ENCODE data around the gene H3-3A. TPM values are rescaled to one million over a fixed set of nuclear protein-coding genes. Genes with fewer than 3 reads are reported as not detected.
"Not testable (repeated sequence)": the region's sequence is repeated elsewhere in the genome, so short reads cannot be mapped to it uniquely, and the experiment has no call there.

Gene H3-3A
- total RNA-seq, 4 donors from 2014 or later, result 261 to 572 (median 348) TPM

DNA sequence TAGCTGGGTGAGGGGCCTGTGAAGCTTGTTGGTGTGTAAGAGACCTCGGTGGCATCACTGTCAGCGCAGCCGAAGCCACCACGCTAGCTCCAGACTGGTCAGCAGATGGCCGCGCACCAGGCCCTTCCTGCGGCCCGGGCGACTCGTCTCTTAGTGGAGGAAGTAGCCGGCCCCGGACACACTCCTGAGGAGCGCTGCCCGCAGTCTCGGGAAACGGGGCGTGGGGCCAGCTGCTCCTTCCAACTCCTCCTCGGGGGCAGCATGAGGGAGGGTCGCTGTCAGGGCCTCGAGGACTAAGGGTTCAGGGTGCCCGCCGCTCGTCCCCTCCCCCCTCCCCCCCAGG, 20.4 kb downstream of the H3-3A start:
- H3K36me3 ChIP-seq, result no peaks in the 10 kb centered on the region
- peak; percentile 52 to 58 for DNase-seq
- H3K27ac ChIP-seq, result peak overlapping the region; percentile 55 to 82
- peak overlapping the region; percentile 43 to 55 for H3K4me3 ChIP-seq
- H3K9me3 ChIP-seq, result no peaks in the 10 kb centered on the region
- H3K27me3 ChIP-seq, result no peaks in the 10 kb centered on the region
- no peaks in the 10 kb centered on the region for H3K4me1 ChIP-seq
- intact Hi-C loops (cut with DNase I; ENCODE audit: low total_unique reads), result no loop called here
- TF ChIP-seq, protein P1, sequence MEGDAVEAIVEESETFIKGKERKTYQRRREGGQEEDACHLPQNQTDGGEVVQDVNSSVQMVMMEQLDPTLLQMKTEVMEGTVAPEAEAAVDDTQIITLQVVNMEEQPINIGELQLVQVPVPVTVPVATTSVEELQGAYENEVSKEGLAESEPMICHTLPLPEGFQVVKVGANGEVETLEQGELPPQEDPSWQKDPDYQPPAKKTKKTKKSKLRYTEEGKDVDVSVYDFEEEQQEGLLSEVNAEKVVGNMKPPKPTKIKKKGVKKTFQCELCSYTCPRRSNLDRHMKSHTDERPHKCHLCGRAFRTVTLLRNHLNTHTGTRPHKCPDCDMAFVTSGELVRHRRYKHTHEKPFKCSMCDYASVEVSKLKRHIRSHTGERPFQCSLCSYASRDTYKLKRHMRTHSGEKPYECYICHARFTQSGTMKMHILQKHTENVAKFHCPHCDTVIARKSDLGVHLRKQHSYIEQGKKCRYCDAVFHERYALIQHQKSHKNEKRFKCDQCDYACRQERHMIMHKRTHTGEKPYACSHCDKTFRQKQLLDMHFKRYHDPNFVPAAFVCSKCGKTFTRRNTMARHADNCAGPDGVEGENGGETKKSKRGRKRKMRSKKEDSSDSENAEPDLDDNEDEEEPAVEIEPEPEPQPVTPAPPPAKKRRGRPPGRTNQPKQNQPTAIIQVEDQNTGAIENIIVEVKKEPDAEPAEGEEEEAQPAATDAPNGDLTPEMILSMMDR (IDR thresholded peaks at IDR 0.05), result peak in 1 of 4 experiments; percentile 1
- no peak for TF ChIP-seq POLR2A (IDR thresholded peaks at IDR 0.05)

DNA sequence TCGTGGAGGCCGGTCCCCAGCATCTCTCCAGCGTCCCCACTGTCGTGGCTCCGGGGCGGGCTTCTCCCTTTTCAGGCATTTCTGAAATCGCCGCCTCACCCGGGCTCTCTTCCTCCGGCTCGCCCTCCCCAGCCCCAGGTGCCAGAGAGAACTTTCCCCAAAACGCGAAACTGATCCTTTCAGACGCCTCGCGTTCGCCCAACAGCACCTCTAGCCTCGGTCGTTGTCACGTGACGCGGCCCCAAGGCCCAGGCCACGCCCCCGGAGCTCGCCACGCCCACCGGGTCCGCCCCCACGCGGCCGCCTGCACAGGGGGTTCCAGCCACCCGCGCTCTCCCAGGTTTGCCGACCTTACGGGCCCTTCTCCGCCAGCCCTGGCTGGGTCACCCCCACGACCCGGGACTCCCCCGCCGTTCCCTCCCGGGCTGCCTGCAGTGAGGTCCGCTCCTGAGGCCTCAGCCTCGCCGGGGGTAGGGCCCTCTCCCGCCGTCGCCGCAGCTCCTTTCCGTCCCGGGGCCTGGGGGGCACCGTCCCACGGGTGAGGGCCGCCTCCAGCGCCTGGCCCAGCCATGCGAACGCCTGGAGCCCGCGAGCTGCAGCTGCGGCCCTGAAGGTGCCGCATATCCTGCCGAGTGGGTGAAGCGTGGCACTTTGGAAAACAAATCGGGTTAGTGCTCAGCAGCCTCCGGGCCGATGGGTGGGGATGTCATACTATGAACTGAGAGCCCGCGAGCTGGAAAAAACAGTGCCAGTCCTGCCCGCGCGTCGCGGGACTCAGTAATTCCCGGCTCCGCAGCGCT, 21.0 kb downstream of the H3-3A start:
- Histone ChIP-seq H3K9me3 (no peaks in the 10 kb centered on the region), H3K27me3 (no peaks in the 10 kb centered on the region), H3K27ac (peak overlapping the region; percentile 55 to 82), H3K36me3 (no peaks in the 10 kb centered on the region), H3K4me1 (no peaks in the 10 kb centered on the region), H3K4me3 (peak overlapping the region; percentile 43 to 55)
- intact Hi-C loops (cut with DNase I; ENCODE audit: low total_unique reads), result no loop called here
- peak; percentile 90 to 92 for DNase-seq
- peak; percentile 44 to 58 for TF ChIP-seq POLR2A (IDR thresholded peaks at IDR 0.05)
- TF ChIP-seq, protein P1 (IDR thresholded peaks at IDR 0.05), result peak in 1 of 4 experiments; percentile 15

DNA sequence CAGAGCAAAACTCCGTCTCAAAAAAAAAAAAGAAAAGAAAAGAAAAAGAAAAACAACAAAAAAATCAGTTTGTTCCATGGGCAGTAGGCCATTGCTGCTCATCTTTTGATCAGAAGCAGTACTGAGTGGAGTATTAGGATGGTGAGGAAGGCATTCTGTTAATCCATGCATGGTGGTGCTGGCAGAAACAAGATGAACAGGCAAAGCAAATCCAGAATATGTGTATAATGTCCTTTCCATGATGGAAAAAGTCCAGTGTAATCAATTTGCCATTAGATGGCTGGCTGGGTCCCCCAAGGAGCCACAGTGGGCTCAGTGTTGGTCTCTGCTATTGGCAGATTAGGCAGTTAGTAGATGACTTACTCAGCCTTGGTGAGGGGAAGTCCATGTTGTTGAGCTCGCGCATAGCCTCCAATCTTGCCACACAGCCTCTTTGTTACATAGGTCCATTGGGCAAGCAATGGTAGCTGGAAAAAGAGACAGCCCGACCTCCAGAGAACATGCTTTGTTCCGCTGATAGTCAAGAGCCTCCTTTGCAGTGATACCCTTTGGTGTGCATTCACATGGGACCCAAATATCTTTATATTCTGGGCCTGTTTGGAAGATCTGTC, 23.3 kb downstream of the H3-3A start:
- H3K9me3 ChIP-seq, result no peaks in the 10 kb centered on the region
- no peaks in the 10 kb centered on the region for H3K4me1 ChIP-seq
- intact Hi-C loops (cut with DNase I; ENCODE audit: low total_unique reads), result no loop called here
- no peak for DNase-seq
- no peaks in the 10 kb centered on the region for H3K27me3 ChIP-seq
- no peak overlapping the region for H3K27ac ChIP-seq
- H3K36me3 ChIP-seq, result no peaks in the 10 kb centered on the region
- no peak overlapping the region for H3K4me3 ChIP-seq
- TF ChIP-seq POLR2A (IDR thresholded peaks at IDR 0.05), result no peak
- TF ChIP-seq, protein P1 (IDR thresholded peaks at IDR 0.05), result no peak

DNA sequence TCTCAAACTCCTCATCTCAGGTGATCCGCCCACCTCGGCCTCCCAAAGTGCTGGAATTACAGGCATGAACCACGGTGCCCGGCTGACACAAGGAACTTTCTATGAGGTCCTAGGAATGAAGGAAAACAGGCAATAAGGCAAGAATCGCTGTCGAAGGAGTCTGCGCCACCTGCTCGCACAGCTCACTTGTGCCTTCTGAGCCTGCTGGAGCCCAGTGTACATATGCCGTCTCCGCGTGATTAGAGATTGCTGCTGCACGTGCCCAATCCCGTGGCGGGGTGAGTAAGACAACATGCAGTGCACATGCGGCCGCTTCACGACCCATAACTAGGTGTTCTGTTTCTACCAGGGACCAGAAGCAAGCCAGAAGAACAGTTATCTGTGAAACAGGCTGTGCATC, 24.3 kb downstream of the H3-3A start:
- no peak for DNase-seq
- no peak for TF ChIP-seq POLR2A (IDR thresholded peaks at IDR 0.05)
- TF ChIP-seq, protein P1 (IDR thresholded peaks at IDR 0.05), result no peak
- no peaks in the 10 kb centered on the region for H3K4me1 ChIP-seq
- H3K9me3 ChIP-seq, result no peaks in the 10 kb centered on the region
- no peak overlapping the region for H3K27ac ChIP-seq
- no peak overlapping the region for H3K4me3 ChIP-seq
- H3K36me3 ChIP-seq, result no peaks in the 10 kb centered on the region
- no peaks in the 10 kb centered on the region for H3K27me3 ChIP-seq
- intact Hi-C loops (cut with DNase I; ENCODE audit: low total_unique reads), result no loop called here

GRCh38 chr1:226091461-226091860, 28.9 kb downstream of the H3-3A start:
- no peaks in the 10 kb centered on the region for H3K27me3 ChIP-seq
- H3K4me1 ChIP-seq, result no peaks in the 10 kb centered on the region
- no peak for DNase-seq
- intact Hi-C loops (cut with DNase I; ENCODE audit: low total_unique reads), result no loop called here
- TF ChIP-seq POLR2A (IDR thresholded peaks at IDR 0.05), result no peak
- TF ChIP-seq, protein P1 (IDR thresholded peaks at IDR 0.05), result no peak
- no peak overlapping the region for H3K4me3 ChIP-seq
- H3K27ac ChIP-seq, result no peak overlapping the region
- H3K9me3 ChIP-seq, result no peaks in the 10 kb centered on the region
- no peaks in the 10 kb centered on the region for H3K36me3 ChIP-seq

DNA sequence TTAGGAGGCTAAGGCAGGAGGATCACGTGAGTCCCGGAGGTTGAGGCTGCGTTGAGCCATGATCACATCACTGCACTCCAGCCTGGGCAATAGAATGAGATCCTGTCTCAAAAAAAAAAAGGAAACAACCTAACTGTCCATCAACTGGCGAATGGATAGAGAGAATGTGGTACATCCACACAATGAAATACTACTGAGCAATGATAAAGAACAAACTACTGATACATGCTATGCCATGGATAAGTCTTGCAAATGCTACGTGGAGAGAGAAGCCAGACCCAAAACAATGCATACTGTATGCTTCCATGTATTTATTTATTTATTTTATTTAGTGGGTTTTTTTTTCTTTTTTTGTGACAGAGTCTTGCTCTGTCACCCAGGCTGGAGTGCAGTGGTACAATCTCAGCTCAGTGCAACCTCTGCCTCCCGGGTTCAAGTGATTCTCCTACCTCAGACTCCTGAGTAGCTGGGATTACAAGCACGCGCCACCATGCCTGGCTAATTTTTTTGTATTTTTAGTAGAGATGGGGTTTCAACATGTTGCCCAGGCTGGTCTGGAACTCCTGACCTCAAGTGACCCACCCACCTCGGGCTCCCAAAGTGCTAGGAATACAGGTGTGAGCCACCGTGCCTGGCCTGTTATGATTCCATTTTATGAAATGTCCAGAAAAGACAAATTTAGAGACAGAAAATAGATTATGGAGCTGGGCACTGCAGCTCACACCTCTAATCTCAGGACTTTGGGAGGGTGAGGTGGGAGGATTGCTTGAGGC, 29.7 kb downstream of the H3-3A start:
- H3K27me3 ChIP-seq; DNase-seq; H3K27ac ChIP-seq; intact Hi-C loops (cut with DNase I; ENCODE audit: low total_unique reads); H3K4me1 ChIP-seq; H3K36me3 ChIP-seq; H3K4me3 ChIP-seq; H3K9me3 ChIP-seq: not testable (repeated sequence)

Data from uterus (tissue), 4 donors.